Measurements from ENCODE around the gene DLD.

- TF ChIP-seq CTCF (IDR thresholded peaks at IDR 0.05) = no peak
- no peak for TF ChIP-seq POLR2A (IDR thresholded peaks at IDR 0.05)
These were observed 24.8 kb upstream of the DLD start for GRCh38 chr7:107865956-107866775.
